HEK293 (cell line): ENCODE data around the gene PER1.

ENCODE experiments used
- EGR2 ChIP-seq: fragments of 450-650 bp; formaldehyde crosslinking; IDR thresholded peaks from 2 replicates; pipeline ENCODE4 v1.5.1; 2016; ENCODE audit warnings: low read depth, missing biosample characterization, missing genetic modification characterization
- KLF16 ChIP-seq: fragments of 450-650 bp; formaldehyde crosslinking; IDR thresholded peaks from 2 replicates; pipeline ENCODE4 v1.5.1; 2017; ENCODE audit warnings: missing biosample characterization, missing genetic modification characterization
- PRDM1 ChIP-seq: fragments of 450-650 bp; formaldehyde crosslinking; IDR thresholded peaks from 2 replicates; pipeline ENCODE4; 2016; ENCODE audit warnings: missing biosample characterization, missing genetic modification characterization
- PRDM4 ChIP-seq: fragments of 450-650 bp; formaldehyde crosslinking; IDR thresholded peaks from 2 replicates; pipeline ENCODE4 v1.5.1; 2017; ENCODE audit warnings: missing biosample characterization, missing genetic modification characterization
- RBAK ChIP-seq: fragments of 450-650 bp; formaldehyde crosslinking; IDR thresholded peaks from 2 replicates; pipeline ENCODE4 v1.5.1; 2016; ENCODE audit warnings: missing biosample characterization, missing genetic modification characterization
- SETDB1 ChIP-seq: IDR thresholded peaks from one replicate; pipeline ENCODE4 v1.6.1; 2017; ENCODE audit warnings: mild to moderate bottlenecking, low read length, moderate library complexity, mixed read lengths; ENCODE audit not compliant: insufficient read length
- SP7 ChIP-seq: fragments of 450-650 bp; formaldehyde crosslinking; IDR thresholded peaks from 2 replicates; pipeline ENCODE4 v1.5.1; 2016; ENCODE audit warnings: missing biosample characterization, missing genetic modification characterization
- ZBTB26 ChIP-seq: fragments of 450-650 bp; formaldehyde crosslinking; optimal IDR thresholded peaks from 2 replicates; pipeline ENCODE3; 2016; ENCODE audit warnings: missing biosample characterization, mild to moderate bottlenecking, missing genetic modification characterization
- ZEB2 ChIP-seq: fragments of 450-650 bp; formaldehyde crosslinking; IDR thresholded peaks from 2 replicates; pipeline ENCODE4 v1.5.1; 2016; ENCODE audit warnings: missing biosample characterization, missing genetic modification characterization
- ZFP3 ChIP-seq: fragments of 450-650 bp; formaldehyde crosslinking; IDR thresholded peaks from 2 replicates; pipeline ENCODE4 v1.5.1; 2016; ENCODE audit warnings: low read depth, missing biosample characterization, missing genetic modification characterization
- ZNF138 ChIP-seq: fragments of 450-650 bp; formaldehyde crosslinking; IDR thresholded peaks from 2 replicates; pipeline ENCODE4 v1.5.1; 2016; ENCODE audit warnings: missing biosample characterization, missing genetic modification characterization, borderline replicate concordance
- ZNF148 ChIP-seq: fragments of 450-650 bp; formaldehyde crosslinking; IDR thresholded peaks from 2 replicates; pipeline ENCODE4 v1.5.0; 2017; ENCODE audit warnings: missing biosample characterization, missing genetic modification characterization, borderline replicate concordance
- ZNF157 ChIP-seq: fragments of 450-650 bp; formaldehyde crosslinking; IDR thresholded peaks from 2 replicates; pipeline ENCODE4 v1.5.1; 2016; ENCODE audit warnings: missing biosample characterization, missing genetic modification characterization
- ZNF16 ChIP-seq: fragments of 450-650 bp; formaldehyde crosslinking; IDR thresholded peaks from 2 replicates; pipeline ENCODE4 v1.5.1; 2016; ENCODE audit warnings: low read depth, missing biosample characterization, missing genetic modification characterization
- ZNF239 ChIP-seq: fragments of 450-650 bp; formaldehyde crosslinking; IDR thresholded peaks from 2 replicates; pipeline ENCODE4 v1.5.1; 2016; ENCODE audit warnings: missing biosample characterization, missing genetic modification characterization
- ZNF266 ChIP-seq: fragments of 450-650 bp; formaldehyde crosslinking; IDR thresholded peaks from 2 replicates; pipeline ENCODE4 v1.5.1; 2016; ENCODE audit warnings: missing biosample characterization, missing genetic modification characterization, low read depth
- ZNF302 ChIP-seq: fragments of 450-650 bp; formaldehyde crosslinking; IDR thresholded peaks from 2 replicates; pipeline ENCODE4 v1.5.1; 2016; ENCODE audit warnings: missing biosample characterization, missing genetic modification characterization, low read depth
- ZNF37A ChIP-seq: fragments of 450-650 bp; IDR thresholded peaks from 2 replicates; pipeline ENCODE4 v1.5.1; 2018; ENCODE audit warnings: missing biosample characterization, missing genetic modification characterization
- ZNF433 ChIP-seq: fragments of 450-650 bp; formaldehyde crosslinking; IDR thresholded peaks from 2 replicates; pipeline ENCODE4 v1.5.1; 2016; ENCODE audit warnings: missing biosample characterization, missing genetic modification characterization, low read depth
- ZNF501 ChIP-seq: fragments of 450-650 bp; formaldehyde crosslinking; IDR thresholded peaks from 2 replicates; pipeline ENCODE4 v1.5.1; 2016; ENCODE audit warnings: missing biosample characterization, missing genetic modification characterization
- ZNF521 ChIP-seq: fragments of 450-650 bp; formaldehyde crosslinking; IDR thresholded peaks from 2 replicates; pipeline ENCODE4 v1.5.1; 2017; ENCODE audit warnings: missing biosample characterization, mild to moderate bottlenecking, missing genetic modification characterization
- ZNF530 ChIP-seq: fragments of 450-650 bp; formaldehyde crosslinking; IDR thresholded peaks from 2 replicates; pipeline ENCODE4 v1.5.1; 2016; ENCODE audit warnings: low read depth, missing biosample characterization, missing genetic modification characterization
- ZNF561 ChIP-seq: fragments of 450-650 bp; IDR thresholded peaks from 2 replicates; pipeline ENCODE4 v1.5.1; 2018; ENCODE audit warnings: missing biosample characterization, missing genetic modification characterization, borderline replicate concordance
- ZNF624 ChIP-seq: fragments of 450-650 bp; formaldehyde crosslinking; IDR thresholded peaks from 2 replicates; pipeline ENCODE4 v1.5.1; 2017; ENCODE audit warnings: missing biosample characterization, missing genetic modification characterization
- ZNF747 ChIP-seq: fragments of 450-650 bp; formaldehyde crosslinking; IDR thresholded peaks from 2 replicates; pipeline ENCODE4 v1.5.1; 2016; ENCODE audit warnings: missing biosample characterization, missing genetic modification characterization
- ZSCAN23 ChIP-seq: fragments of 450-650 bp; formaldehyde crosslinking; IDR thresholded peaks from 2 replicates; pipeline ENCODE4 v1.5.1; 2016; ENCODE audit warnings: missing biosample characterization, missing genetic modification characterization
- TF ChIP-seq, protein P1 (sequence below): fragments of 450-650 bp; formaldehyde crosslinking; IDR thresholded peaks from 2 replicates; pipeline ENCODE4 v1.5.1; 2017; ENCODE audit warnings: missing biosample characterization, missing genetic modification characterization
- TF ChIP-seq, protein P2 (sequence below): fragments of 450-650 bp; formaldehyde crosslinking; IDR thresholded peaks from 2 replicates; pipeline ENCODE4 v1.5.1; 2016; ENCODE audit warnings: missing biosample characterization, missing genetic modification characterization
- TF ChIP-seq, protein P3 (sequence below): fragments of 450-650 bp; formaldehyde crosslinking; IDR thresholded peaks from 2 replicates; pipeline ENCODE4 v1.5.1; 2016; ENCODE audit warnings: missing biosample characterization, missing genetic modification characterization
- TF ChIP-seq, protein P4 (sequence below): fragments of 450-650 bp; formaldehyde crosslinking; IDR thresholded peaks from 2 replicates; pipeline ENCODE4 v1.5.1; 2016; ENCODE audit warnings: missing biosample characterization, missing genetic modification characterization

Gene PER1

GRCh38 chr17:8151120-8151640, 1.0 kb downstream of the PER1 start (continued):
- no peak for TF ChIP-seq ZNF16
- no peak for TF ChIP-seq ZNF530 (tag by site-specific recombination)
- TF ChIP-seq ZNF501, result no peak
- TF ChIP-seq ZNF157 (tag by site-specific recombination), result no peak
- TF ChIP-seq, protein P1, sequence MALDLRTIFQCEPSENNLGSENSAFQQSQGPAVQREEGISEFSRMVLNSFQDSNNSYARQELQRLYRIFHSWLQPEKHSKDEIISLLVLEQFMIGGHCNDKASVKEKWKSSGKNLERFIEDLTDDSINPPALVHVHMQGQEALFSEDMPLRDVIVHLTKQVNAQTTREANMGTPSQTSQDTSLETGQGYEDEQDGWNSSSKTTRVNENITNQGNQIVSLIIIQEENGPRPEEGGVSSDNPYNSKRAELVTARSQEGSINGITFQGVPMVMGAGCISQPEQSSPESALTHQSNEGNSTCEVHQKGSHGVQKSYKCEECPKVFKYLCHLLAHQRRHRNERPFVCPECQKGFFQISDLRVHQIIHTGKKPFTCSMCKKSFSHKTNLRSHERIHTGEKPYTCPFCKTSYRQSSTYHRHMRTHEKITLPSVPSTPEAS (tag by site-specific recombination), result no peak
- TF ChIP-seq SP7, result peak; percentile 44
- no peak for TF ChIP-seq PRDM4
- no peak for TF ChIP-seq ZNF148
- no peak for TF ChIP-seq ZNF624 (tag by site-specific recombination)
- TF ChIP-seq ZNF561 (tag by site-specific recombination), result no peak
- no peak for TF ChIP-seq ZNF239 (tag by site-specific recombination)
- TF ChIP-seq SETDB1, result no peak
- no peak for TF ChIP-seq ZNF37A (tag by site-specific recombination)
- no peak for TF ChIP-seq RBAK (tag by site-specific recombination)
- TF ChIP-seq, protein P2, sequence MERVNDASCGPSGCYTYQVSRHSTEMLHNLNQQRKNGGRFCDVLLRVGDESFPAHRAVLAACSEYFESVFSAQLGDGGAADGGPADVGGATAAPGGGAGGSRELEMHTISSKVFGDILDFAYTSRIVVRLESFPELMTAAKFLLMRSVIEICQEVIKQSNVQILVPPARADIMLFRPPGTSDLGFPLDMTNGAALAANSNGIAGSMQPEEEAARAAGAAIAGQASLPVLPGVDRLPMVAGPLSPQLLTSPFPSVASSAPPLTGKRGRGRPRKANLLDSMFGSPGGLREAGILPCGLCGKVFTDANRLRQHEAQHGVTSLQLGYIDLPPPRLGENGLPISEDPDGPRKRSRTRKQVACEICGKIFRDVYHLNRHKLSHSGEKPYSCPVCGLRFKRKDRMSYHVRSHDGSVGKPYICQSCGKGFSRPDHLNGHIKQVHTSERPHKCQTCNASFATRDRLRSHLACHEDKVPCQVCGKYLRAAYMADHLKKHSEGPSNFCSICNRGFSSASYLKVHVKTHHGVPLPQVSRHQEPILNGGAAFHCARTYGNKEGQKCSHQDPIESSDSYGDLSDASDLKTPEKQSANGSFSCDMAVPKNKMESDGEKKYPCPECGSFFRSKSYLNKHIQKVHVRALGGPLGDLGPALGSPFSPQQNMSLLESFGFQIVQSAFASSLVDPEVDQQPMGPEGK (tag by site-specific recombination), result peak; percentile 92
- no peak for TF ChIP-seq ZNF138 (tag by site-specific recombination)
- TF ChIP-seq ZBTB26, result peak; percentile 80
- TF ChIP-seq, protein P3, sequence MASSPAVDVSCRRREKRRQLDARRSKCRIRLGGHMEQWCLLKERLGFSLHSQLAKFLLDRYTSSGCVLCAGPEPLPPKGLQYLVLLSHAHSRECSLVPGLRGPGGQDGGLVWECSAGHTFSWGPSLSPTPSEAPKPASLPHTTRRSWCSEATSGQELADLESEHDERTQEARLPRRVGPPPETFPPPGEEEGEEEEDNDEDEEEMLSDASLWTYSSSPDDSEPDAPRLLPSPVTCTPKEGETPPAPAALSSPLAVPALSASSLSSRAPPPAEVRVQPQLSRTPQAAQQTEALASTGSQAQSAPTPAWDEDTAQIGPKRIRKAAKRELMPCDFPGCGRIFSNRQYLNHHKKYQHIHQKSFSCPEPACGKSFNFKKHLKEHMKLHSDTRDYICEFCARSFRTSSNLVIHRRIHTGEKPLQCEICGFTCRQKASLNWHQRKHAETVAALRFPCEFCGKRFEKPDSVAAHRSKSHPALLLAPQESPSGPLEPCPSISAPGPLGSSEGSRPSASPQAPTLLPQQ (tag by site-specific recombination), result peak; percentile 90
- TF ChIP-seq ZNF433 (tag by site-specific recombination), result no peak
- no peak for TF ChIP-seq ZNF302 (tag by site-specific recombination)
- TF ChIP-seq ZSCAN23 (tag by site-specific recombination), result no peak
- TF ChIP-seq, protein P4, sequence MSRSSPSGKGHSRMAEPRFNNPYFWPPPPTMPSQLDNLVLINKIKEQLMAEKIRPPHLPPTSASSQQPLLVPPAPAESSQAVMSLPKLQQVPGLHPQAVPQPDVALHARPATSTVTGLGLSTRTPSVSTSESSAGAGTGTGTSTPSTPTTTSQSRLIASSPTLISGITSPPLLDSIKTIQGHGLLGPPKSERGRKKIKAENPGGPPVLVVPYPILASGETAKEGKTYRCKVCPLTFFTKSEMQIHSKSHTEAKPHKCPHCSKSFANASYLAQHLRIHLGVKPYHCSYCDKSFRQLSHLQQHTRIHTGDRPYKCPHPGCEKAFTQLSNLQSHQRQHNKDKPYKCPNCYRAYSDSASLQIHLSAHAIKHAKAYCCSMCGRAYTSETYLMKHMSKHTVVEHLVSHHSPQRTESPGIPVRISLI (tag by site-specific recombination), result no peak
- no peak for TF ChIP-seq PRDM1
- 0 out of 2 replicates have a peak, but pooled peaks have one; percentile 26 for TF ChIP-seq ZEB2 (tag by site-specific recombination)
- peak; percentile 47; the same call in 1 of the 2 replicates for TF ChIP-seq KLF16 (tag by site-specific recombination)
- no peak for TF ChIP-seq ZNF747 (tag by site-specific recombination)
- no peak for TF ChIP-seq ZNF521 (tag by site-specific recombination)
- TF ChIP-seq ZNF266 (tag by site-specific recombination), result no peak
- TF ChIP-seq ZFP3, result no peak
- peak; percentile 88 for TF ChIP-seq EGR2 (tag by site-specific recombination)
